Ovary (tissue), 3 donors: Measurements from ENCODE around the gene MPPED2.

ENCODE experiments used
- CTCF ChIP-seq, 3 donors: fragments of 450-650 bp in 2 of 3; fragments of 200-600 bp in 1 of 3; IDR thresholded peaks; one replicate each; pipeline versions ENCODE4 v1.5.1 to v1.8.0; 2016 to 2022; ENCODE audit warnings: antibody characterized with exemption in 3 of 3, mild to moderate bottlenecking in 1 of 3
- EP300 ChIP-seq: sonication (generic); formaldehyde crosslinking; IDR thresholded peaks from one replicate; pipeline ENCODE4 v1.6.1; 2017; ENCODE audit warnings: antibody characterized with exemption
- POLR2A ChIP-seq: fragments of 450-650 bp; IDR thresholded peaks from one replicate; pipeline ENCODE4 v1.6.1; 2017; ENCODE audit warnings: antibody characterized with exemption, mild to moderate bottlenecking, moderate library complexity
- donor health status: DM: no; HTN: no; CAD: no.

- no peak for TF ChIP-seq CTCF (IDR thresholded peaks at IDR 0.05)
- no peak for TF ChIP-seq POLR2A
- TF ChIP-seq EP300, result no peak
These were observed 106.3 kb downstream of the MPPED2 start for GRCh38 chr11:30479899-30480298.
